OCI-LY7 (cell line): ENCODE data around the gene USHBP1. TPM values are rescaled to one million over a fixed set of nuclear protein-coding genes. Genes with fewer than 3 reads are reported as not detected.

Experiments used
- BruUV-seq: library from RNA; stranded (reverse); fragments of 400-500 nt; replicated peaks from 2 replicates; lab custom pipeline; 2021; lab: Mats Ljungman, UMichigan
- CTCF ChIA-PET: fragments of 300-600 bp; sonication (Branson Sonifier 250); formaldehyde crosslinking; loops from one replicate; lab custom pipeline; 2022; ENCODE audit warnings: antibody characterized with exemption; ENCODE audit not compliant: unreplicated experiment; lab: Charles Lee
- POLR2A ChIA-PET: fragments of 300-600 bp; sonication (Branson Sonifier 250); formaldehyde crosslinking; loops from one replicate; lab custom pipeline; 2022; ENCODE audit warnings: antibody characterized with exemption; lab: Charles Lee
- DNase-seq: peaks from one replicate; pipeline ENCODE4 v3.0.0-alpha.2; 2015; ENCODE audit warnings: low spot score
- H2AFZ ChIP-seq: fragments of 200-600 bp; sonication (generic), shearing (Covaris generic); 2 replicates; pipeline ENCODE4 v1.6.1; 2014; ENCODE audit warnings: mild to moderate bottlenecking, antibody characterized with exemption, low read length, moderate library complexity
- H3K27ac ChIP-seq: fragments of 200-600 bp; sonication (generic); 2 replicates; pipeline ENCODE4 v1.5.1; 2014; ENCODE audit warnings: mixed run types, low read depth, mild to moderate bottlenecking, moderate library complexity, low read length, inconsistent platforms; ENCODE audit not compliant: poor library complexity, severe bottlenecking
- H3K36me3 ChIP-seq: fragments of 200-600 bp; sonication (generic); 2 replicates; pipeline ENCODE4 v1.6.1; 2014; ENCODE audit warnings: mild to moderate bottlenecking, antibody characterized with exemption, low read length, moderate library complexity, mixed read lengths; ENCODE audit not compliant: insufficient read depth
- H3K4me1 ChIP-seq: fragments of 200-600 bp; sonication (generic); 2 replicates; pipeline ENCODE4 v1.5.1; 2014; ENCODE audit warnings: mild to moderate bottlenecking, low read length; ENCODE audit not compliant: insufficient read depth, poor library complexity, severe bottlenecking
- H3K4me2 ChIP-seq: fragments of 200-600 bp; sonication (generic); 2 replicates; pipeline ENCODE4 v1.6.1; 2014; ENCODE audit warnings: mild to moderate bottlenecking, low read length
- H3K4me3 ChIP-seq: fragments of 200-600 bp; sonication (generic); 2 replicates; pipeline ENCODE4 v1.5.1; 2014; ENCODE audit warnings: mild to moderate bottlenecking, low read depth, low read length; ENCODE audit not compliant: poor library complexity, severe bottlenecking
- H3K79me2 ChIP-seq: fragments of 200-600 bp; sonication (generic); 2 replicates; pipeline ENCODE4 v1.6.1; 2016; ENCODE audit warnings: low read depth, mild to moderate bottlenecking, low read length, moderate library complexity, mixed read lengths; ENCODE audit not compliant: insufficient read depth
- H3K9me2 ChIP-seq: fragments of 200-600 bp; sonication (generic); 2 replicates; pipeline ENCODE4 v1.6.1; 2016; ENCODE audit warnings: mild to moderate bottlenecking, low read length, mixed read lengths; ENCODE audit not compliant: insufficient read depth
- H3K9me3 ChIP-seq: fragments of 200-600 bp; sonication (generic); 2 replicates; pipeline ENCODE4 v1.6.1; 2014; ENCODE audit warnings: mild to moderate bottlenecking, mixed run types, low read length, mixed read lengths
- H4K20me1 ChIP-seq: fragments of 200-600 bp; sonication (generic); 2 replicates; pipeline ENCODE4 v1.6.1; 2014; ENCODE audit warnings: mild to moderate bottlenecking, antibody characterized with exemption, low read length, moderate library complexity, mixed read lengths; ENCODE audit not compliant: insufficient read depth
- EZH2phosphoT487 ChIP-seq: fragments of 200-600 bp; sonication (generic); IDR thresholded peaks from 2 replicates; pipeline ENCODE4 v1.6.1; 2018; ENCODE audit warnings: low read depth, borderline replicate concordance, mild to moderate bottlenecking, mixed run types, antibody characterized with exemption, low read length, moderate library complexity, mixed read lengths
- intact Hi-C: fragments of 100-400 bp; cut with micrococcal nuclease; formaldehyde crosslinking; loops from one replicate; pipeline ENCODE4 v1.10.0; 2022; ENCODE audit not compliant: unreplicated experiment
- total RNA-seq, 2 experiments: library from RNA; depleted of rRNA in 1 of 2; stranded (reverse); fragments of >200 nt in 1 of 2; shearing (Covaris generic) in 1 of 2; gene quantifications; 2 replicates each; pipeline ENCODE4 v1.2.3, GENCODE V29; 2014 to 2022
- TF ChIP-seq, protein P1 (sequence below): fragments of 200-600 bp; sonication (generic); conservative IDR thresholded peaks from 2 replicates; pipeline ENCODE4 v1.5.1; 2014; ENCODE audit warnings: mild to moderate bottlenecking, antibody characterized with exemption, low read length, moderate library complexity, mixed read lengths

The USHBP1 gene
- total RNA-seq, 2 experiments from 2014 or later, result 3.1 to 7.6 TPM

DNA sequence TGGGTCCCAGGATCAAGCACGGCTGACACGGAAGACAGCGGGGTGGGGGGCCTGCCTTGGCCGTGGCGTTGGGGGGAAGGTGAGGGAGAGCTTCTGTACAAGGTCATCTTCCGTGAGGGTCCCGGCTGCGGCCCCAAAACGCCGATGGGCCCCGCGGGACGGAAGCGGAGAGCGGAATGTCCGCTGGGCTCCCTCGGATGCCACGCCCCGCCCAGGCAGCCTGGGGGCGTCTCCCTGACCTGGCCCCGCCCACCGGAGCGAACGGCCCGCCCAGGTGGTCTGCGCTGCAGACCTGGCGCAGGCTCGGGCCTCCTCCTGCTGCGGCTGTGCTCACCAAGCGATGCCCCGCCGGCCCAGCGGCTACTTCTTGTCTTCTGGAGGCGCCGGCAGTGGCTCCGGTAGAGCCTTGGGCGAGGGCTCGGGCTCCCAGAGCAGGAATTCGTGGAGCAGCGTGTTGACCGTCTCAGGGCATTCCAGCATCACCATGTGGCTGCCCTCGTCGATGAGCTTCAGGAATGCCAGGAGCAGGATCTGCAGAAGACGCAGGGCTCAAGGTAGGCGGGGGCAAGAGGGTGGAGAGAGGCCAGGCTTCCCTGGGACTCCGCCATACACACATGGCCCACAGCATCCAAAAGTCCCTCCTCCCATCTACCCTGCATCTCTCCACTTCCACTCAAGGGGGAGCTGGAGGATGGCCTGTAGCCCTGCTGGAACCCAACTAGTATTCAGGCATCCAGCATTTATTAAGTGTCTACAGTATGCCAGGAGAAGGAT is 27.9 kb upstream of the USHBP1 start:
- H3K9me3 ChIP-seq, result no peaks in the 10 kb centered on the region
- peaks cover 10% of the 10 kb centered on the region; the same call in 1 of the 2 replicates for H3K79me2 ChIP-seq
- peak overlapping the region; percentile 88 for H3K4me2 ChIP-seq
- H4K20me1 ChIP-seq, result no peaks in the 10 kb centered on the region
- ChIA-PET CTCF (interaction anchor here (0.6 kb wide), 1 partner anchor 8 kb away, joined by 3 read pairs; no protein-coding TSS in a partner anchor), POLR2A (interaction anchor here (0.6 to 1.5 kb wide), 3 partner anchors 14 to 58 kb away, joined by 3 to 6 read pairs (median 4); no protein-coding TSS in a partner anchor)
- peak overlapping the region; percentile 77 for H2AFZ ChIP-seq
- no TSS peak for BruUV-seq
- H3K27ac ChIP-seq, result peak overlapping the region; percentile 63
- TF ChIP-seq, protein P1, sequence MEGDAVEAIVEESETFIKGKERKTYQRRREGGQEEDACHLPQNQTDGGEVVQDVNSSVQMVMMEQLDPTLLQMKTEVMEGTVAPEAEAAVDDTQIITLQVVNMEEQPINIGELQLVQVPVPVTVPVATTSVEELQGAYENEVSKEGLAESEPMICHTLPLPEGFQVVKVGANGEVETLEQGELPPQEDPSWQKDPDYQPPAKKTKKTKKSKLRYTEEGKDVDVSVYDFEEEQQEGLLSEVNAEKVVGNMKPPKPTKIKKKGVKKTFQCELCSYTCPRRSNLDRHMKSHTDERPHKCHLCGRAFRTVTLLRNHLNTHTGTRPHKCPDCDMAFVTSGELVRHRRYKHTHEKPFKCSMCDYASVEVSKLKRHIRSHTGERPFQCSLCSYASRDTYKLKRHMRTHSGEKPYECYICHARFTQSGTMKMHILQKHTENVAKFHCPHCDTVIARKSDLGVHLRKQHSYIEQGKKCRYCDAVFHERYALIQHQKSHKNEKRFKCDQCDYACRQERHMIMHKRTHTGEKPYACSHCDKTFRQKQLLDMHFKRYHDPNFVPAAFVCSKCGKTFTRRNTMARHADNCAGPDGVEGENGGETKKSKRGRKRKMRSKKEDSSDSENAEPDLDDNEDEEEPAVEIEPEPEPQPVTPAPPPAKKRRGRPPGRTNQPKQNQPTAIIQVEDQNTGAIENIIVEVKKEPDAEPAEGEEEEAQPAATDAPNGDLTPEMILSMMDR, result peak; percentile 78
- TF ChIP-seq EZH2phosphoT487, result no peak
- peak; percentile 87 for DNase-seq
- H3K4me1 ChIP-seq, result peaks cover 27% of the 10 kb centered on the region
- no peaks in the 10 kb centered on the region for H3K9me2 ChIP-seq
- intact Hi-C loops, result loop anchor here (1.0 kb wide), 3 partner anchors 13 to 94 kb away; partner anchors contain the start of gene MRPL34
- peak overlapping the region; percentile 77 for H3K4me3 ChIP-seq
- H3K36me3 ChIP-seq, result peaks cover 16% of the 10 kb centered on the region; the same call in 1 of the 2 replicates

DNA sequence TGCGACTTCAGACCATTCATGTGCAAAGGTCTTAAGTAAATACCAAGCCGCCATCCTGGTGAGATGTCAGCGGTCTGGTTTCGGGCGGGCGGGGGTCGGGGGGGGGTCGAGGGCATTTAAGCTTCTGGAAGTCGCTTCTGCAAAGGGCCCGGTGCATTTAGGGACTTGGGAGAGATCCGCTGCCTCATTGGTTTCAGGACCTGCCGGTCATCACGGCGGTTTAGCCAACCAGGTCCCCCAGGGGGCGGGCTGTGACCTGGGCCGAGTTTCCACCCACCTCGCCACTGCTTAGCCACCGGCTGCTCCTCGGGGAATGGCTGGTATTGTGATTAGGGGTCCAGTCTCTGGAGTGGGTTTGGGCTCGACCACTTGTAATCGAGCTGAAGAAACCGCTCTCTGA is 24.9 kb upstream of the USHBP1 start:
- H3K4me1 ChIP-seq, result peaks cover 21% of the 10 kb centered on the region
- H3K4me2 ChIP-seq, result no peak overlapping the region
- ChIA-PET POLR2A (interaction anchor here (0.6 to 2.2 kb wide), 2 partner anchors 23 to 459 kb away, joined by 3 to 9 read pairs; partner anchors contain the start of gene BABAM1), CTCF (no interaction called here)
- peak; percentile 80 for DNase-seq
- no peaks in the 10 kb centered on the region for H4K20me1 ChIP-seq
- no peak overlapping the region for H3K27ac ChIP-seq
- BruUV-seq, result no TSS peak
- no peak overlapping the region for H2AFZ ChIP-seq
- H3K36me3 ChIP-seq, result peaks cover 24% of the 10 kb centered on the region
- no peak overlapping the region for H3K4me3 ChIP-seq
- H3K79me2 ChIP-seq, result peaks cover 8% of the 10 kb centered on the region; the same call in 1 of the 2 replicates
- no peak for TF ChIP-seq EZH2phosphoT487
- TF ChIP-seq, protein P1, result no peak
- intact Hi-C loops, result no loop called here
- no peaks in the 10 kb centered on the region for H3K9me3 ChIP-seq
- H3K9me2 ChIP-seq, result no peaks in the 10 kb centered on the region
